Activated T-cell treated with anti-CD3 and anti-CD28 coated beads, Interleukin-2, amount 50 U/mL, for 72 hours (primary cell): ENCODE measurements around the gene TTC7B. TPM values are rescaled to one million over a fixed set of nuclear protein-coding genes. Genes with fewer than 3 reads are reported as not detected.

Experiments used
- ATAC-seq, 2 donors: fragments of 150-1000 bp; cut with Tn5 transposase; replicated peaks in 1 of 2; 2 replicates each; pipeline ENCODE4 v1.10.0; 2021; ENCODE audit warnings: moderate library complexity in 2 of 2, mild to moderate bottlenecking in 1 of 2
- DNase-seq, 2 donors: peaks; one replicate each; pipeline ENCODE4 v3.0.0; 2021 to 2022; ENCODE audit warnings: mixed read lengths in 1 of 2
- H3K27ac Mint-ChIP-seq: one replicate; pipeline ENCODE4 v1.8.0; 2022; ENCODE audit warnings: mild to moderate bottlenecking, moderate library complexity, mixed read lengths
- H3K27me3 Mint-ChIP-seq: one replicate; pipeline ENCODE4 v1.8.0; 2022; ENCODE audit warnings: low read depth, mixed read lengths
- H3K36me3 Mint-ChIP-seq, 2 donors: one replicate each; pipeline ENCODE4 v1.8.0; 2022; ENCODE audit warnings: mixed read lengths in 2 of 2, mild to moderate bottlenecking in 1 of 2; ENCODE audit not compliant: insufficient read depth in 2 of 2
- H3K4me1 Mint-ChIP-seq: one replicate; pipeline ENCODE4 v1.8.0; 2022; ENCODE audit warnings: low read depth, mixed read lengths
- H3K4me3 Mint-ChIP-seq, 2 donors: one replicate each; pipeline ENCODE4 v1.8.0; 2022; ENCODE audit warnings: mild to moderate bottlenecking in 2 of 2, mixed read lengths in 2 of 2, moderate library complexity in 2 of 2
- H3K9me3 Mint-ChIP-seq, 2 donors: one replicate each; pipeline ENCODE4 v1.8.0; 2022; ENCODE audit warnings: mixed read lengths in 2 of 2
- total RNA-seq, 2 donors: library from RNA; stranded (reverse); gene quantifications; one replicate each; pipeline ENCODE4 v1.2.3, GENCODE V29; 2022

TTC7B gene
- total RNA-seq, 2 donors from 2014 or later, result 9.2 to 10.7 TPM

DNA sequence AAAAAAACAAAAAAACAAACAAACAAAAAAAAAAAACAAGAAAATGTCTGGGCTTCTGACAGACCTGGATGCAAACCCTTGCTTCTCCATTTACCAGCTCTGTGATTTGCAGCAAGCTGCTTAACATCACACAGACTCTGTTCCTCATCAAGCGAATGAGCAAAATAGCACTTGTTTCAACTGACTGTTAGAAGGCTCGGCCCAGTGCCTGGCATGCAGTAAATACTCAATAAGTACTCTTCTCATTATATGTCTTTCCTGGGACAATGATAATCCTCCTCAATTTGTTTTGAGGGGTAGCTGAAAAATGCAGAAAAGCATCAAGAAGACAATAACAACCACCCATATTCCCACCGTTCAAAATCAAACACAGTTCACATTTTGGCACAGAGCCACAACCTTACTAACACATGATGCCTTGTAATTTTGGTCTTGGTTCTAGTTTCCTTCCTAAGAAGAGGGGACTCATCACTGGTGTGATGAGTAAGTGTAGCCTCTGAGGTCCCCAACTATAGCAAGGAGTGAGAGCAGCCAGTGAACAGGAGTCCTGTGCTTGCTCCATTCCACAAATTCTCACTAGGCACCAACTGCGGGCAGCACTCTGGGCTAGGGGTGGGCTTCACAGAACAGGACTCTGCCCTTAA, 60.4 kb downstream of the TTC7B start:
- no peaks in the 10 kb centered on the region for H3K36me3 Mint-ChIP-seq
- H3K4me3 Mint-ChIP-seq, result peak overlapping the region; percentile 1 to 42
- peaks cover 37% of the 10 kb centered on the region for H3K4me1 Mint-ChIP-seq
- ATAC-seq (peak; percentile 50 to 61), DNase-seq (peak; percentile 34 to 38)
- H3K9me3 Mint-ChIP-seq, result no peaks in the 10 kb centered on the region
- H3K27ac Mint-ChIP-seq, result no peak overlapping the region
- no peaks in the 10 kb centered on the region for H3K27me3 Mint-ChIP-seq

DNA sequence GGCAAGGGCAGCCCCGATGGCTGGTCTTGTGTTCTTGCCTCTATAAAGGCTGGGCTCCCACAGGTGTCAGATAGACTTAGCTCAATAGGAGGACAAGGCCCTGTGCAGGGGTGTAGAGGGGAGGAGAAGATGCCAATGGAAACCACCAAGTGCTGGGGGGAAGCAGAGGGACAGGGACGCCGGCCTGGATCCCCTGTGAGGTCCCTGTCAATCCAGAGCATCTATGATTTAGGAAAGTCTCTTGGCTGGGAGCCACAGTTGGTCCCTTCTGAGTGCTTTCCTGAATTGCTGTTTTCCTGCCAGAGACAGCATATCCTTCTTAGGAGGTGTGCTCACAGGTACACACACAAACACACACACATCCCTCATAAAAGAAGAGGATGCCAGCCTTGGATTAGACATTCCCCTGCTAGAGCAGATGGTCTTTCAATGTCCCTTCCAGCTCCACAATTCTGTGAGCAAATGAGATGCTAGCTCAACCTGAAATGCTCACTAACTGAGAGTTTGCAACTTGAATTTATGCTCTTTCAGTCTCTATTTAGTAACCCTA, 62.7 kb downstream of the TTC7B start:
- H3K4me1 Mint-ChIP-seq, result peaks cover 25% of the 10 kb centered on the region
- ATAC-seq (no peak), DNase-seq (no peak)
- no peak overlapping the region for H3K4me3 Mint-ChIP-seq
- H3K27ac Mint-ChIP-seq, result no peak overlapping the region
- peaks cover 1 to 14% of the 10 kb centered on the region in 2 donors for H3K36me3 Mint-ChIP-seq
- no peaks in the 10 kb centered on the region for H3K27me3 Mint-ChIP-seq
- H3K9me3 Mint-ChIP-seq, result peaks cover 5 to 9% of the 10 kb centered on the region in 2 donors

GRCh38 chr14:90750701-90751100, 65.5 kb downstream of the TTC7B start:
- Mint-ChIP-seq H3K27ac (no peak overlapping the region), H3K4me1 (peaks cover 3% of the 10 kb centered on the region), H3K36me3 (peaks cover 1 to 17% of the 10 kb centered on the region in 2 donors), H3K27me3 (no peaks in the 10 kb centered on the region), H3K9me3 (peaks cover 5 to 9% of the 10 kb centered on the region in 2 donors), H3K4me3 (no peak overlapping the region)
- ATAC-seq (no peak), DNase-seq (no peak)

GRCh38 chr14:90750191-90750590, 66.0 kb downstream of the TTC7B start:
- DNase-seq (no peak), ATAC-seq (no peak)
- Mint-ChIP-seq H3K36me3 (peaks cover 1 to 17% of the 10 kb centered on the region in 2 donors), H3K27ac (no peak overlapping the region), H3K9me3 (peaks cover 5 to 9% of the 10 kb centered on the region in 2 donors), H3K27me3 (no peaks in the 10 kb centered on the region), H3K4me1 (no peaks in the 10 kb centered on the region), H3K4me3 (no peak overlapping the region)

- DNase-seq (no peak), ATAC-seq (no peak)
- H3K36me3 Mint-ChIP-seq, result peaks cover 1 to 17% of the 10 kb centered on the region in 2 donors
- no peak overlapping the region for H3K4me3 Mint-ChIP-seq
- peaks cover 5 to 9% of the 10 kb centered on the region in 2 donors for H3K9me3 Mint-ChIP-seq
- H3K4me1 Mint-ChIP-seq, result no peaks in the 10 kb centered on the region
- H3K27me3 Mint-ChIP-seq, result no peaks in the 10 kb centered on the region
- H3K27ac Mint-ChIP-seq, result no peak overlapping the region
Measured at GRCh38 chr14:90747909-90748308, 68.3 kb downstream of the TTC7B start.

GRCh38 chr14:90743826-90744225, 72.4 kb downstream of the TTC7B start:
- Mint-ChIP-seq H3K4me3 (no peak overlapping the region), H3K4me1 (no peaks in the 10 kb centered on the region), H3K36me3 (peaks cover under 1 to 6% of the 10 kb centered on the region in 2 donors), H3K9me3 (peaks cover 0 to 1% of the 10 kb centered on the region in 2 donors), H3K27me3 (no peaks in the 10 kb centered on the region), H3K27ac (no peak overlapping the region)
- ATAC-seq, result no peak
- no peak for DNase-seq

GRCh38 chr14:90743425-90743824, 72.8 kb downstream of the TTC7B start:
- ATAC-seq (no peak), DNase-seq (no peak)
- Mint-ChIP-seq H3K36me3 (peaks cover 0 to 2% of the 10 kb centered on the region in 2 donors), H3K27me3 (no peaks in the 10 kb centered on the region), H3K9me3 (no peaks in the 10 kb centered on the region), H3K4me1 (no peaks in the 10 kb centered on the region), H3K27ac (peak overlapping the region; percentile 10), H3K4me3 (no peak overlapping the region)

DNA sequence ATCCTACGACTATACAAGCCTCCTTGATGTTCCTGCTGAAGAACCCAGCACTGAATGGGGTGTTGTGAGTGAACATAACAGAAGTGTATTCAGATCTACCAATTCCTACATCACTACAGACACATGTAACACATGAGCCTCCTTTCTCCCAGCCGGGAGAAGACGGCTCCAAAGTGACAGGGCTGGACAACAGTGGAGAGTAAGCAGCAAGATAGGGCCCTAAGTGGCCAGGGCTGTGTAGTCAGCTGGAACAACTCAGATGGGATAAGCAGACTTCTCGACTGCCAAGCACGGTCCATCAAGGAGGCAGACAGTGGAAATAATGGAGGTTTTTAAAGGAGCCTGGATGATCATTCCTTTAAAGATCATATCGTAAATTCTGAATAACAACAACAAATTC, 73.5 kb downstream of the TTC7B start:
- no peaks in the 10 kb centered on the region for H3K4me1 Mint-ChIP-seq
- H3K27ac Mint-ChIP-seq, result no peak overlapping the region
- ATAC-seq (no peak), DNase-seq (no peak)
- no peak overlapping the region for H3K4me3 Mint-ChIP-seq
- H3K36me3 Mint-ChIP-seq, result no peaks in the 10 kb centered on the region
- no peaks in the 10 kb centered on the region for H3K9me3 Mint-ChIP-seq
- no peaks in the 10 kb centered on the region for H3K27me3 Mint-ChIP-seq

GRCh38 chr14:90742252-90742651, 74.0 kb downstream of the TTC7B start:
- DNase-seq (no peak), ATAC-seq (no peak)
- H3K36me3 Mint-ChIP-seq, result no peaks in the 10 kb centered on the region
- no peak overlapping the region for H3K4me3 Mint-ChIP-seq
- no peaks in the 10 kb centered on the region for H3K9me3 Mint-ChIP-seq
- H3K27ac Mint-ChIP-seq, result no peak overlapping the region
- H3K4me1 Mint-ChIP-seq, result no peaks in the 10 kb centered on the region
- H3K27me3 Mint-ChIP-seq, result no peaks in the 10 kb centered on the region

DNA sequence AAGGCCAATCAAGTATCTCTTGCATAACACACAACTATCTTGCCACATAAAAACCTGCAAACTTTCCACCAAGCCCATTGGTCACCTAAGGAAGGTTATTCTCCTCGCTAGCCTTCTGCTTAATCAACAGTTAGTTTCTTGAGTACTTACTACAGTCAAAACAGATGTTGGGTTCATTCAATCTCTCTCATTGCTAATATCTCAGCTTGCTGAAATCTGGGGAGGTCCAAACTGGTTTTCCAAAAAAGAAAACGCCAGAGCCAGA, 74.6 kb downstream of the TTC7B start:
- H3K4me3 Mint-ChIP-seq, result no peak overlapping the region
- DNase-seq (no peak), ATAC-seq (no peak)
- no peaks in the 10 kb centered on the region for H3K27me3 Mint-ChIP-seq
- no peaks in the 10 kb centered on the region for H3K36me3 Mint-ChIP-seq
- no peaks in the 10 kb centered on the region for H3K4me1 Mint-ChIP-seq
- H3K9me3 Mint-ChIP-seq, result no peaks in the 10 kb centered on the region
- H3K27ac Mint-ChIP-seq, result no peak overlapping the region

DNA sequence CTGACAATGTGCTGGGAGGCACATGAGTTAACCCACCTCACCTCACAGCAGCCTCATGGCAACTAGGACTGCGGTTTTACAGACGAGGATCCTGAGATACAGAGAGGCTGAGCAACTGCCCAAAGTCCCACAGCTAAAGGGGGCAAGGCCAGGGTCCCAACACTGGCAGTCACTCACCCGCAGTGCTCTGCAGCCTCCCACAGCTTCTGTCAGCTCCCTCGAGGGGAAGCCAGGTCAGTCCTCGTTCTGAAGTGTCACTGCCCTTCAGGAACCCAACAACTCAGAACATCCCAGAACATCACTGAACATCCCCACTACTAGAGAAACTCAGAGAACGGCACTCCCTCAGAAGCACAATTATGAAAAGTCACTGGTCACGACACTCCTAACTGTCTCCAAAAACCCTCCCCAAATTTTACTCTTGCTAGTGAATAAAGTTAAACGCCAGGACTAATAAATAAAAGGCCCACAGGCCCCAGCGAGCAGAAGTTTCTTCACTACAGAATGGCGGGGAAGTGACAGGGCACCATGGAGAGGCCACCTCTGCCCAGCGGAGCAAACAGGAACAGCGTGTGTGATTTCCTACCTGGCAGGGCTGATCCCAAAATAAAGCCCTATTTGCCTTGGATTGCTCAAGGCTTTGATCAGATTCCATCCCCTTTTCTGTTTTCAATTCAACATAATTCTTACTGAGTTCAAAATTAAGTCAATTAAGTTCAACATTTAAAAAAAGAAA, 75.1 kb downstream of the TTC7B start:
- ATAC-seq, result no peak
- Mint-ChIP-seq H3K4me3 (no peak overlapping the region), H3K36me3 (no peaks in the 10 kb centered on the region), H3K9me3 (no peaks in the 10 kb centered on the region), H3K4me1 (no peaks in the 10 kb centered on the region), H3K27me3 (no peaks in the 10 kb centered on the region), H3K27ac (no peak overlapping the region)
- no peak for DNase-seq

DNA sequence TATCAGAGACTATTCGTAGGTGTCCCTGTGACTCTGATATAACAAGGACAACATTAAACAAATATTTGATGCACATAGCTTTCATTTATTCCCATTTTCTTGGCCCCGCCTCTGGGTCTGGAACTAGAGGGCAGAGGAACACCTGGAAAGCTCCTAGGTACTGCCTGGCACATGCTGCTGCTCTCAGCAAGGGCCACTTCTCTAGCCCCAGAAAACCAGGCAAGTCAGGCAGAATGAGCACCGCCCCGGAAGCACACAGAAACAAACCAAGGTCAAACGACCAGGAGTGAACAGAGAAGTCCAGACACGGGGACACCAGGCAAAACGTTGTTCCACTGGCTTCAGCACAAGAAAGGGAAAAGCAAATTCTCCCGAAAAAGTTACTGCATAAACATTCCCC, 76.1 kb downstream of the TTC7B start:
- H3K4me3 Mint-ChIP-seq, result no peak overlapping the region
- H3K9me3 Mint-ChIP-seq, result no peaks in the 10 kb centered on the region
- no peaks in the 10 kb centered on the region for H3K27me3 Mint-ChIP-seq
- ATAC-seq (no peak), DNase-seq (no peak)
- H3K36me3 Mint-ChIP-seq, result no peaks in the 10 kb centered on the region
- no peaks in the 10 kb centered on the region for H3K4me1 Mint-ChIP-seq
- no peak overlapping the region for H3K27ac Mint-ChIP-seq

- ATAC-seq, result no peak
- Mint-ChIP-seq H3K9me3 (no peaks in the 10 kb centered on the region), H3K36me3 (no peaks in the 10 kb centered on the region), H3K4me3 (no peak overlapping the region), H3K27me3 (no peaks in the 10 kb centered on the region), H3K4me1 (no peaks in the 10 kb centered on the region), H3K27ac (no peak overlapping the region)
- DNase-seq, result no peak
Measured at GRCh38 chr14:90739318-90740068, 76.7 kb downstream of the TTC7B start.
